IMR-90 (cell line): ENCODE results near the gene ADAM15. TPM values are rescaled to one million over a fixed set of nuclear protein-coding genes. Genes with fewer than 3 reads are reported as not detected.

ENCODE experiments used
- ATAC-seq: fragments of 200-7000 bp; cut with Tn5 transposase; 2 replicates; pipeline ENCODE4 v1.9.1; 2020; ENCODE audit warnings: low read depth, mild to moderate bottlenecking, moderate library complexity
- BruUV-seq: library from RNA; stranded (reverse); fragments of 400-500 nt; replicated peaks from 2 replicates; lab custom pipeline; 2021; lab: Mats Ljungman, UMichigan
- CTCF ChIA-PET: fragments of 300-600 bp; formaldehyde crosslinking; extraction: SDS; loops from one replicate; lab custom pipeline; 2021; ENCODE audit warnings: antibody characterized with exemption; lab: Yijun Ruan, JAX
- POLR2A ChIA-PET: fragments of 300-600 bp; sonication (Branson Sonifier 250); formaldehyde crosslinking; loops from one replicate; lab custom pipeline; 2022; ENCODE audit warnings: antibody characterized with exemption; ENCODE audit not compliant: unreplicated experiment; lab: Charles Lee
- DNase-seq: peaks from one replicate; pipeline ENCODE4 v3.0.0; 2013
- H2AFZ ChIP-seq: replicated peaks from 2 replicates; pipeline ENCODE3; 2013; ENCODE audit warnings: low read length, mild to moderate bottlenecking; ENCODE audit not compliant: poor library complexity
- H2AK5ac ChIP-seq: 2 replicates; pipeline ENCODE4 v1.6.1; 2013; ENCODE audit warnings: low read depth, low read length, inconsistent platforms
- H2AK9ac ChIP-seq: replicated peaks from 2 replicates; pipeline ENCODE3; 2013; ENCODE audit warnings: mild to moderate bottlenecking, low read depth, low read length, moderate library complexity; ENCODE audit not compliant: poor library complexity
- H2BK120ac ChIP-seq: 2 replicates; pipeline ENCODE4 v1.6.1; 2013; ENCODE audit warnings: low read depth, low read length, inconsistent platforms
- H2BK15ac ChIP-seq: 3 replicates; pipeline ENCODE4 v1.6.1; 2013; ENCODE audit warnings: low read depth, low read length, inconsistent platforms
- H2BK20ac ChIP-seq: 2 replicates; pipeline ENCODE4 v1.6.1; 2013; ENCODE audit warnings: low read depth, mild to moderate bottlenecking, inconsistent platforms, low read length, moderate library complexity
- H2BK5ac ChIP-seq: 2 replicates; pipeline ENCODE4 v1.6.1; 2013; ENCODE audit warnings: mild to moderate bottlenecking, low read depth, low read length, inconsistent platforms; ENCODE audit not compliant: poor library complexity, severe bottlenecking
- H3K14ac ChIP-seq: replicated peaks from 2 replicates; pipeline ENCODE4 v1.6.1; 2013; ENCODE audit warnings: low read depth, low read length, inconsistent platforms
- H3K18ac ChIP-seq: 2 replicates; pipeline ENCODE4 v1.6.1; 2013; ENCODE audit warnings: low read depth, low read length, control low read depth
- H3K23ac ChIP-seq: 2 replicates; pipeline ENCODE4 v1.6.1; 2013; ENCODE audit warnings: low read depth, low read length, inconsistent platforms
- H3K27ac ChIP-seq: 2 replicates; pipeline ENCODE4 v1.5.1; 2013; ENCODE audit warnings: mild to moderate bottlenecking, control low read depth, low read length; ENCODE audit not compliant: insufficient read depth
- H3K27me3 ChIP-seq: 2 replicates; pipeline ENCODE4 v1.6.1; 2013; ENCODE audit warnings: low read length; ENCODE audit not compliant: control insufficient read depth, insufficient read depth
- H3K36me3 ChIP-seq: 2 replicates; pipeline ENCODE4 v1.6.1; 2013; ENCODE audit warnings: low read length, mixed read lengths; ENCODE audit not compliant: control insufficient read depth, insufficient read depth
- H3K4ac ChIP-seq: 2 replicates; pipeline ENCODE4 v1.6.1; 2013; ENCODE audit warnings: low read depth, low read length, inconsistent platforms
- H3K4me1 ChIP-seq: 2 replicates; pipeline ENCODE4 v1.6.1; 2013; ENCODE audit warnings: low read length, mixed read lengths; ENCODE audit not compliant: control insufficient read depth, insufficient read depth
- H3K4me2 ChIP-seq: 2 replicates; pipeline ENCODE4 v1.6.1; 2013; ENCODE audit warnings: low read depth, mild to moderate bottlenecking, control low read depth, low read length, moderate library complexity
- H3K4me3 ChIP-seq: 2 replicates; pipeline ENCODE4 v1.5.1; 2013; ENCODE audit warnings: low read depth, mild to moderate bottlenecking, control low read depth, low read length, moderate library complexity; ENCODE audit not compliant: insufficient read depth
- H3K56ac ChIP-seq: 2 replicates; pipeline ENCODE4 v1.6.1; 2013; ENCODE audit warnings: low read length, inconsistent platforms; ENCODE audit not compliant: insufficient read depth; ENCODE audit errors: extremely low read depth
- H3K79me1 ChIP-seq, 2 experiments: 2 replicates each; pipeline ENCODE4 v1.6.1; 2013; ENCODE audit warnings: low read length in 2 of 2, inconsistent platforms in 1 of 2, low read depth in 1 of 2
- H3K9ac ChIP-seq: 2 replicates; pipeline ENCODE4 v1.6.1; 2013; ENCODE audit warnings: low read depth, low read length, control low read depth
- H3K9me1 ChIP-seq: 2 replicates; pipeline ENCODE4 v1.6.1; 2013; ENCODE audit warnings: low read length, inconsistent platforms; ENCODE audit not compliant: insufficient read depth
- H3K9me3 ChIP-seq: 2 replicates; pipeline ENCODE4 v1.6.1; 2013; ENCODE audit warnings: low read length; ENCODE audit not compliant: control insufficient read depth, insufficient read depth
- H4K20me1 ChIP-seq: 2 replicates; pipeline ENCODE4 v1.6.1; 2013; ENCODE audit warnings: low read length, inconsistent platforms; ENCODE audit not compliant: insufficient read depth
- H4K5ac ChIP-seq: 2 replicates; pipeline ENCODE4 v1.6.1; 2013; ENCODE audit warnings: mild to moderate bottlenecking, low read depth, low read length, control low read depth
- H4K8ac ChIP-seq, 2 experiments: 2 replicates each; pipeline ENCODE4 v1.6.1; 2013; ENCODE audit warnings: low read depth in 2 of 2, low read length in 2 of 2, control low read depth in 1 of 2, inconsistent platforms in 1 of 2
- H4K91ac ChIP-seq: 2 replicates; pipeline ENCODE4 v1.6.1; 2013; ENCODE audit warnings: low read depth, low read length, inconsistent platforms; ENCODE audit not compliant: insufficient read depth
- WGBS, 2 experiments: methylation state at CpG; one replicate each; pipeline versions ENCODE4 v1.1.5 to v1.1.7; 2013; ENCODE audit warnings: missing lambda C conversion rate in 2 of 2; ENCODE audit not compliant: insufficient read length in 1 of 2; ENCODE audit errors: extremely low coverage in 2 of 2; 5-methylcytosine and 5-hydroxymethylcytosine counted together
- dilution Hi-C: fragments of 300-500 bp; cut with HindIII; formaldehyde crosslinking; loops from one replicate; pipeline ENCODE4 v1.14.3; 2018; ENCODE audit warnings: low sequenced_read_pairs; ENCODE audit not compliant: unreplicated experiment
- in situ Hi-C: fragments of 300-500 bp; cut with MboI; formaldehyde crosslinking; loops from 3 replicates; pipeline ENCODE4 v1.14.3; 2019; ENCODE audit warnings: low sequenced_read_pairs, inconsistent platforms, mixed read lengths
- intact Hi-C: fragments of 100-400 bp; cut with micrococcal nuclease; formaldehyde crosslinking; loops from 2 replicates; pipeline ENCODE4 v1.10.0; 2022
- polyA plus RNA-seq, 3 experiments: library from polyadenylated mRNA; depleted of rRNA; stranded (reverse); fragments of >200 nt; gene quantifications; 2 replicates each; pipeline ENCODE4 v1.2.3, GENCODE V29; 2012; ENCODE audit warnings: low replicate concordance in 1 of 3
- total RNA-seq: library from RNA; depleted of rRNA; stranded (reverse); fragments of >200 nt; gene quantifications from 2 replicates; pipeline ENCODE4 v1.2.3, GENCODE V29; 2012
- TF ChIP-seq, protein P1 (sequence below): conservative IDR thresholded peaks from 2 replicates; pipeline ENCODE4 v1.5.1; 2012; ENCODE audit warnings: mild to moderate bottlenecking, low read depth, low read length, improper control_type of control experiment
- TF ChIP-seq, protein P2 (sequence below): fragments of 150-350 bp; IDR thresholded peaks from 2 replicates; pipeline ENCODE4 v1.6.1; 2017; ENCODE audit warnings: mild to moderate bottlenecking, antibody characterized with exemption, low read length, low read depth

The ADAM15 gene
- total and polyA plus RNA-seq, 2 of the 4 experiments (the other 2 are of a cell fraction): 25.6 to 52.4 TPM

DNA sequence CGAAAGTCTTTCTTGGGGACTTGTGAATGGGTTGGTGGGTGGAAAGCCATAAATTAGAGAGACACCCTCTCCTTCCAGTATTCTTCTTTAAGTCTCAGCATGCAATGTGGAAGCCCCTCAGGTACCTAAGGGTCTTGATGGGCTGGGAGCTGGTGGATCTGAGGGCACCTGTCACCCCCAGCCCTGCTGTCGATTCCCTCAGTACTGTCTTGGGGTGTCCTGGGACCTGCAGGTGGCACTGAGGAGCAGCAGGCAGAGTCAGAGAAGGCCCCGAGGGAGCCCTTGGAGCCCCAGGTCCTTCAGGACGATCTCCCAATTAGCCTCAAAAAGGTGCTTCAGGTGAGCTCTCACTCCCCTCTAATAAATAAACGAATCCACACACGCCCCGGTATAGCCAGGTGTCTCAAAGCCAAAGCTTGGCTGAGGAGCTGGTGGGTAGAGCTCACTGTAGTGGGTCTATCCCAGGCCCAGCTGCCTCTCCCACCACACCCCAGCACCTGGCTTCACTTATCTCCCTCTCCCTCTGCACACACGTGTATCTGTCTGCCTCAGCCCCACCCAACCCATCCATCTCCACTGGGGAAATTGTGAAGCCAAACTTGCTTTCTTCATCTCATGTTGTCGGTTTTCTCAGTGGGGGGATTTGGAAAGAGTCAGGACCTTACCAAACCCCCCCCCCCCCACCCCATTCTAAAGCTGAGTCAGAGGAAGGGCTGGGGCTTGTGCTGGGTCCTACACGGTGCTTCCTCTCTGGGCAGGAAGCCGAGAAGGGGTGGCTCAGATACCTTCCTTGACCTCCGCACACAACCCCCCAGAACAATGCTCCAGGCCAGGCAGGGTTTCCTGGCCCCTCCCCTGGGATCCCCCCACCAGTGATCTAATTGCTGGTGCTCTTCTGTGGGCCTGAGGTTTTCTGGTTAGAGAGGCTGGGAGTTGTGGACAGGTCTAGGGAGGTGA is 1.6 kb downstream of the ADAM15 start:
- peak overlapping the region; percentile 90 for H3K4me2 ChIP-seq
- ATAC-seq (no peak), DNase-seq (no peak)
- H3K9me1 ChIP-seq: peaks cover 4% of the 10 kb centered on the region; the same call in 1 of the 2 replicates
- 0 out of 2 replicates have a peak overlapping the region, but pooled peaks have one; percentile 18 for H2AK5ac ChIP-seq
- H3K23ac ChIP-seq: no peak overlapping the region
- H3K4ac ChIP-seq: no peak overlapping the region; the same call in 1 of the 2 replicates
- WGBS, 2 experiments: 40% methylated on average over 1 of the region's 12 CpGs; no CpG with 5 or more reads in 1 of the 2 experiments
- H2AK9ac ChIP-seq: peak overlapping the region; percentile 62
- ChIA-PET POLR2A (no interaction called here), CTCF (interaction anchor here (0.6 to 1.3 kb wide), 4 partner anchors 18 to 32 kb away, joined by 3 to 6 read pairs (median 3); no protein-coding TSS in a partner anchor)
- H3K14ac ChIP-seq: no peak overlapping the region
- H3K4me3 ChIP-seq: no peak overlapping the region; the same call in 1 of the 2 replicates
- peaks cover 0 to 15% of the 10 kb centered on the region in 2 experiments; a peak in 2 of 4 replicates for H3K79me1 ChIP-seq
- H4K8ac ChIP-seq: no peak overlapping the region
- H3K9me3 ChIP-seq: no peaks in the 10 kb centered on the region
- no peak overlapping the region for H4K5ac ChIP-seq
- H3K56ac ChIP-seq: no peak overlapping the region
- H4K91ac ChIP-seq: no peak overlapping the region
- BruUV-seq: no TSS peak
- no peak overlapping the region for H2BK15ac ChIP-seq
- no peak overlapping the region for H2BK20ac ChIP-seq
- H3K9ac ChIP-seq: no peak overlapping the region
- H3K27me3 ChIP-seq: no peaks in the 10 kb centered on the region
- dilution Hi-C loops: no loop called here
- no peak overlapping the region for H2BK5ac ChIP-seq
- intact Hi-C loops: loop anchor here (5.0 kb wide), 1 partner anchor 50 kb away; the partner anchor contains the start of gene ZBTB7B
- no peak overlapping the region for H2BK120ac ChIP-seq
- H3K36me3 ChIP-seq: peaks cover 8% of the 10 kb centered on the region; the same call in 1 of the 2 replicates
- H3K18ac ChIP-seq: no peak overlapping the region
- no peaks in the 10 kb centered on the region; the same call in 1 of the 2 replicates for H4K20me1 ChIP-seq
- peak overlapping the region; percentile 95 for H2AFZ ChIP-seq
- in situ Hi-C loops: loop anchor here (10.0 kb wide), 1 partner anchor 98 kb away; the partner anchor contains the start of gene PBXIP1
- TF ChIP-seq, protein P1, sequence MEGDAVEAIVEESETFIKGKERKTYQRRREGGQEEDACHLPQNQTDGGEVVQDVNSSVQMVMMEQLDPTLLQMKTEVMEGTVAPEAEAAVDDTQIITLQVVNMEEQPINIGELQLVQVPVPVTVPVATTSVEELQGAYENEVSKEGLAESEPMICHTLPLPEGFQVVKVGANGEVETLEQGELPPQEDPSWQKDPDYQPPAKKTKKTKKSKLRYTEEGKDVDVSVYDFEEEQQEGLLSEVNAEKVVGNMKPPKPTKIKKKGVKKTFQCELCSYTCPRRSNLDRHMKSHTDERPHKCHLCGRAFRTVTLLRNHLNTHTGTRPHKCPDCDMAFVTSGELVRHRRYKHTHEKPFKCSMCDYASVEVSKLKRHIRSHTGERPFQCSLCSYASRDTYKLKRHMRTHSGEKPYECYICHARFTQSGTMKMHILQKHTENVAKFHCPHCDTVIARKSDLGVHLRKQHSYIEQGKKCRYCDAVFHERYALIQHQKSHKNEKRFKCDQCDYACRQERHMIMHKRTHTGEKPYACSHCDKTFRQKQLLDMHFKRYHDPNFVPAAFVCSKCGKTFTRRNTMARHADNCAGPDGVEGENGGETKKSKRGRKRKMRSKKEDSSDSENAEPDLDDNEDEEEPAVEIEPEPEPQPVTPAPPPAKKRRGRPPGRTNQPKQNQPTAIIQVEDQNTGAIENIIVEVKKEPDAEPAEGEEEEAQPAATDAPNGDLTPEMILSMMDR: peak; percentile 24; the same call in 1 of the 2 replicates
- TF ChIP-seq, protein P2, sequence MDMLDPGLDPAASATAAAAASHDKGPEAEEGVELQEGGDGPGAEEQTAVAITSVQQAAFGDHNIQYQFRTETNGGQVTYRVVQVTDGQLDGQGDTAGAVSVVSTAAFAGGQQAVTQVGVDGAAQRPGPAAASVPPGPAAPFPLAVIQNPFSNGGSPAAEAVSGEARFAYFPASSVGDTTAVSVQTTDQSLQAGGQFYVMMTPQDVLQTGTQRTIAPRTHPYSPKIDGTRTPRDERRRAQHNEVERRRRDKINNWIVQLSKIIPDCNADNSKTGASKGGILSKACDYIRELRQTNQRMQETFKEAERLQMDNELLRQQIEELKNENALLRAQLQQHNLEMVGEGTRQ: no peak
- H3K4me1 ChIP-seq: peaks cover 8% of the 10 kb centered on the region
- H3K27ac ChIP-seq: no peak overlapping the region
